ENCODE measurements around the gene RBMS1. TPM values are rescaled to one million over a fixed set of nuclear protein-coding genes. Genes with fewer than 3 reads are reported as not detected.

The RBMS1 gene
- total RNA-seq, 1 experiment from 2014 or later = 77.5 TPM

- H3K27me3 Mint-ChIP-seq (ENCODE audit: low read depth) = no peaks in the 10 kb centered on the region; the same call in 1 of the 2 replicates
- H3K4me3 Mint-ChIP-seq = no peak overlapping the region
- no peak for TF ChIP-seq CTCF (conservative IDR thresholded peaks at IDR 0.05)
- Histone ChIP-seq H3K9me3 (ENCODE audit: control insufficient read depth, low read depth, low read length) (no peaks in the 10 kb centered on the region), H3K14ac (ENCODE audit: insufficient read depth, low read length) (no peak overlapping the region), H4K20me1 (ENCODE audit: control insufficient read depth, insufficient read depth, insufficient read length) (no peaks in the 10 kb centered on the region), H2BK120ac (ENCODE audit: low read depth, low read length, poor library complexity, severe bottlenecking) (no peak overlapping the region), H2BK12ac (ENCODE audit: insufficient read length, low read depth, low read length) (no peak overlapping the region), H3K23me2 (ENCODE audit: insufficient read length, low read depth, low read length, poor library complexity, severe bottlenecking) (no peaks in the 10 kb centered on the region), H2BK15ac (ENCODE audit: low read depth, low read length) (no peak overlapping the region), H2BK5ac (ENCODE audit: insufficient read length, low read length) (no peak overlapping the region), H3K79me1 (ENCODE audit: insufficient read depth, low read depth, low read length, poor library complexity, severe bottlenecking) (no peaks in the 10 kb centered on the region), H3K27me3 (ENCODE audit: insufficient read depth, low read length) (no peaks in the 10 kb centered on the region), H2AFZ (ENCODE audit: low read length) (no peak overlapping the region), H2AK5ac (ENCODE audit: insufficient read length, low read length) (no peak overlapping the region), H2BK20ac (ENCODE audit: low read depth, low read length, poor library complexity, severe bottlenecking) (no peak overlapping the region), H3K27ac (ENCODE audit: insufficient read length, low read depth, low read length) (no peak overlapping the region), H3K4ac (ENCODE audit: low read depth, low read length) (no peak overlapping the region), H3K4me1 (ENCODE audit: insufficient read depth, low read length) (no peaks in the 10 kb centered on the region), H3K79me2 (ENCODE audit: insufficient read depth, low read length) (no peaks in the 10 kb centered on the region), H3K18ac (ENCODE audit: insufficient read length, low read depth, low read length) (no peak overlapping the region), H3K56ac (ENCODE audit: insufficient read length, low read depth, low read length) (no peak overlapping the region), H3T11ph (ENCODE audit: low read length) (no peak overlapping the region), H4K91ac (ENCODE audit: insufficient read length, low read depth, low read length) (no peak overlapping the region), H4K8ac (replicated peaks; ENCODE audit: insufficient read length, low read depth, low read length) (no peak overlapping the region), H3K23ac (ENCODE audit: insufficient read length, low read depth, low read length) (no peak overlapping the region), H3K9ac (ENCODE audit: extremely low read depth, insufficient read length, low read length) (no peak overlapping the region), H3K4me2 (ENCODE audit: insufficient read depth, insufficient read length, low read length) (no peak overlapping the region), H4K5ac (ENCODE audit: insufficient read length, low read depth, low read length) (no peak overlapping the region)
- peaks cover 7 to 10% of the 10 kb centered on the region in 2 experiments; a peak in 2 of 4 replicates for H3K4me1 Mint-ChIP-seq
- DNase-seq = no peak
- H3K36me3 Mint-ChIP-seq (ENCODE audit: insufficient read depth in 1 of 3, low read depth in 3 of 3) = peaks cover 0 to 28% (median 24%) of the 10 kb centered on the region in 3 experiments; a peak in 5 of 7 replicates
- 0 out of 7 replicates have a peak overlapping the region, but pooled peaks of 1 of the 3 experiments have one; percentile 36 for H3K27ac Mint-ChIP-seq
- H3K9me3 Mint-ChIP-seq = no peaks in the 10 kb centered on the region
- WGBS (ENCODE audit: extremely low coverage, insufficient read length, low lambda C conversion rate) = no CpG with 5 or more reads among the region's 5 CpGs
These were observed 199.2 kb downstream of the RBMS1 start for GRCh38 chr2:160294339-160294803.

Measured in H9 (cell line).